Osteoblast (primary cell): ENCODE measurements around the gene NEURL4. TPM values are rescaled to one million over a fixed set of nuclear protein-coding genes. Genes with fewer than 3 reads are reported as not detected.

Experiments
- DNase-seq: peaks from one replicate; pipeline ENCODE4 v3.0.0; 2011; ENCODE audit warnings: low spot score, mixed read lengths; ENCODE audit not compliant: insufficient read length; ENCODE audit errors: missing footprints
- H2AFZ ChIP-seq: 2 replicates; pipeline ENCODE4 v1.6.0; 2011; ENCODE audit warnings: mild to moderate bottlenecking, low read length
- H3K27ac ChIP-seq: 2 replicates; pipeline ENCODE4 v1.5.1; 2011; ENCODE audit warnings: mild to moderate bottlenecking, low read depth, low read length, moderate library complexity
- H3K27me3 ChIP-seq: 2 replicates; pipeline ENCODE4 v1.6.0; 2012; ENCODE audit warnings: mild to moderate bottlenecking, control low read depth, inconsistent platforms, low read length, moderate library complexity; ENCODE audit not compliant: insufficient read depth
- H3K36me3 ChIP-seq: 2 replicates; pipeline ENCODE4 v1.5.1; 2011; ENCODE audit warnings: mild to moderate bottlenecking, low read length, control low read depth, moderate library complexity; ENCODE audit not compliant: insufficient read depth
- H3K4me1 ChIP-seq: 2 replicates; pipeline ENCODE4 v1.5.1; 2011; ENCODE audit warnings: mild to moderate bottlenecking, low read length, control low read depth, moderate library complexity; ENCODE audit not compliant: insufficient read depth
- H3K4me2 ChIP-seq: 2 replicates; pipeline ENCODE4 v1.6.0; 2011; ENCODE audit warnings: mild to moderate bottlenecking, low read length; ENCODE audit not compliant: insufficient read depth
- H3K4me3 ChIP-seq: fragments of 200-600 bp; sonication (generic); 3 replicates; pipeline ENCODE4 v1.5.1; 2012; ENCODE audit warnings: mild to moderate bottlenecking, low read length, inconsistent platforms; ENCODE audit not compliant: insufficient read depth
- H3K79me2 ChIP-seq: 2 replicates; pipeline ENCODE4 v1.6.0; 2012; ENCODE audit warnings: mild to moderate bottlenecking, low read length, control low read depth, inconsistent platforms; ENCODE audit not compliant: insufficient read depth
- H3K9me3 ChIP-seq: 2 replicates; pipeline ENCODE4 v1.5.1; 2011; ENCODE audit warnings: low read depth, low read length, control low read depth
- H4K20me1 ChIP-seq: 2 replicates; pipeline ENCODE4 v1.6.0; 2012; ENCODE audit warnings: mild to moderate bottlenecking, low read length, control low read depth; ENCODE audit not compliant: insufficient read depth
- total RNA-seq: library from RNA; depleted of rRNA; stranded (reverse); fragments of >200 nt; gene quantifications from 2 replicates; pipeline ENCODE4 v1.2.3, GENCODE V29; 2012
- TF ChIP-seq, protein P1 (sequence below): IDR thresholded peaks from 2 replicates; pipeline ENCODE4 v1.5.1; 2011; ENCODE audit warnings: mild to moderate bottlenecking, low read depth, low read length, moderate library complexity; ENCODE audit errors: extremely low read depth

NEURL4 gene
- total RNA-seq, 1 donor = 18.8 TPM

DNA sequence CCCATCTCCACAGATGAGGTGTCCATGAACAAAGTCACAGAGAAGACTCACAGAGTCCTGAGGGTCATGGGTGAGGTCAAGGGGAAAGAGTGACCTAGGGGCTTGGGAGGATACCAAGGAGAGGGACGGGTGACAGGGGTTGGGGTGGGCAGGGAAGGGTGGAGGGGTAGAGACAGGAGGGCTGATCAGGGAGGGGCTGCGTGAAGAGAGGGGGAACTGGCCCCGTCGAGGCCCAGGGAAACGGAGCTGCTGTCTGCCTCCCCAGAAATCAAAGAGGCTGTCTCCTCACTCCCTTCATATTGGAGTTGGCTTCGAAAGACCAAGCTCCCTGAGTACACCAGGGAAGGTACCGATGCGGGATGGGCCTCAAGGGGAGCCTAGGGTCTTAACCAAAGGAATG lies 26.4 kb upstream of the NEURL4 start:
- H3K4me3 ChIP-seq = no peak overlapping the region
- H3K27me3 ChIP-seq = no peaks in the 10 kb centered on the region
- H3K4me1 ChIP-seq = peaks cover 28% of the 10 kb centered on the region
- H3K4me2 ChIP-seq = no peak overlapping the region
- no peaks in the 10 kb centered on the region for H3K9me3 ChIP-seq
- TF ChIP-seq, protein P1, sequence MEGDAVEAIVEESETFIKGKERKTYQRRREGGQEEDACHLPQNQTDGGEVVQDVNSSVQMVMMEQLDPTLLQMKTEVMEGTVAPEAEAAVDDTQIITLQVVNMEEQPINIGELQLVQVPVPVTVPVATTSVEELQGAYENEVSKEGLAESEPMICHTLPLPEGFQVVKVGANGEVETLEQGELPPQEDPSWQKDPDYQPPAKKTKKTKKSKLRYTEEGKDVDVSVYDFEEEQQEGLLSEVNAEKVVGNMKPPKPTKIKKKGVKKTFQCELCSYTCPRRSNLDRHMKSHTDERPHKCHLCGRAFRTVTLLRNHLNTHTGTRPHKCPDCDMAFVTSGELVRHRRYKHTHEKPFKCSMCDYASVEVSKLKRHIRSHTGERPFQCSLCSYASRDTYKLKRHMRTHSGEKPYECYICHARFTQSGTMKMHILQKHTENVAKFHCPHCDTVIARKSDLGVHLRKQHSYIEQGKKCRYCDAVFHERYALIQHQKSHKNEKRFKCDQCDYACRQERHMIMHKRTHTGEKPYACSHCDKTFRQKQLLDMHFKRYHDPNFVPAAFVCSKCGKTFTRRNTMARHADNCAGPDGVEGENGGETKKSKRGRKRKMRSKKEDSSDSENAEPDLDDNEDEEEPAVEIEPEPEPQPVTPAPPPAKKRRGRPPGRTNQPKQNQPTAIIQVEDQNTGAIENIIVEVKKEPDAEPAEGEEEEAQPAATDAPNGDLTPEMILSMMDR = no peak
- H2AFZ ChIP-seq = no peak overlapping the region
- peak; percentile 22 for DNase-seq
- peaks cover 26% of the 10 kb centered on the region for H4K20me1 ChIP-seq
- H3K27ac ChIP-seq = no peak overlapping the region
- no peaks in the 10 kb centered on the region for H3K36me3 ChIP-seq
- peaks cover 39% of the 10 kb centered on the region for H3K79me2 ChIP-seq

DNA sequence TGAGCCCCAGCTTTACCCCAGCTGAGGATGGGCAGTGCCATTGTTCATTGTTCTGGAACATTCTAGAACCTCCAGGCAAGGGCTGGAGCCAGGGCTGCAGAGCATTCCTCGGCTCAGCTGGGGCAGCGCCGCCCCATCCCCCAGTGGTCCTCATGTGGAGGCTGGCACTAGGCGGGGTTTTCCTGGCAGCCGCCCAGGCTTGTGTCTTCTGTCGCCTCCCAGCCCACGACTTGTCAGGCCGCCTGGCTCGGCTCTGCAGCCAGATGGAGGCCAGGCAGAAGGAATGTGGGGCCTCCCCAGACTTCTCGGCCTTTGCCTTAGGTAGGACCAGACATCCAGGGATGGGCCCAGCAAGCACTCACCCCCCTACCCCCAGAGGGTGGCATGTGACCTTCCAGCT lies 25.9 kb upstream of the NEURL4 start, which contains the start of gene TMEM95:
Gene TMEM95, plus strand, starts transcription at position 104 of the 400 bp plus-strand sequence. Its CDS starts 49 bp downstream, at position 153.
- TF ChIP-seq, protein P1 = no peak
- H3K36me3 ChIP-seq = no peaks in the 10 kb centered on the region
- peaks cover 28% of the 10 kb centered on the region for H3K4me1 ChIP-seq
- DNase-seq = peak; percentile 39
- peak within 1 kb of the TSS; percentile 46 for H3K27ac ChIP-seq
- H3K27me3 ChIP-seq = no peaks in the 10 kb centered on the region
- peaks cover 26% of the 10 kb centered on the region for H4K20me1 ChIP-seq
- peak within 1 kb of the TSS; percentile 96 for H3K4me2 ChIP-seq
- peaks cover 39% of the 10 kb centered on the region for H3K79me2 ChIP-seq
- no peaks in the 10 kb centered on the region for H3K9me3 ChIP-seq
- H3K4me3 ChIP-seq = peak within 1 kb of the TSS; percentile 95
- H2AFZ ChIP-seq = no peak within 1 kb of the TSS

DNA sequence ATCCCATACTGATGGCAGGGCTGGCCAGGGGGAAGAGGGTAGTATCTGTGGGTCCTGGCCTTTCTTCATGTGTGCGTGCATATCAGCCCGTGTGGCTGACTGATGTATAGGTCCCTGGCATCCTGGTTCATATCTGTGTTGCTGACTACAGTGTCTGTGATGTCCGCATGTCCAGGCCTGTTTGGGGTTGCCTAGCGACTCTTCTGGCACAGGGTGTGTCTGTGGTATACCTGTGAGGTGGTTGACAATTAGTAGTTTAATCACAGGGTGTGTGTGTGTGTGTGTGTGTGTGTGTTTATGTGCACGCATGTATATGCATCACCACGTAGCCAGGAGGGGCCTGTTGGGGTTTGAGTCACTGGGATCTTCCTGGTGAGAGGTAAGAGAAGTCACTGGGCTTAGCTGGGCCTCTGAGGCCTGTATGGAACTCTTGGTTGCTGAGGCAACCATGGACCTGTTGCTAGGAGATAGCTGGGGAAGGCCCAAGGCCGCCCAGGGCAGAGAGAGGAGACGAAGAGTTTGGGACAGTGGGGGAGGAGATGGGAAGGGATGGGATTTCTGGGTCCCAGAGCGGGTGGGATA lies 25.2 kb upstream of the NEURL4 start:
- TF ChIP-seq, protein P1 = no peak
- Histone ChIP-seq H2AFZ (no peak overlapping the region), H3K27me3 (no peaks in the 10 kb centered on the region), H3K4me2 (peak overlapping the region; percentile 96), H3K27ac (peak overlapping the region; percentile 46), H3K4me3 (peak overlapping the region; percentile 95), H3K9me3 (no peaks in the 10 kb centered on the region), H4K20me1 (peaks cover 26% of the 10 kb centered on the region), H3K4me1 (peaks cover 35% of the 10 kb centered on the region), H3K79me2 (peaks cover 39% of the 10 kb centered on the region), H3K36me3 (no peaks in the 10 kb centered on the region)
- DNase-seq = peak; percentile 89

DNA sequence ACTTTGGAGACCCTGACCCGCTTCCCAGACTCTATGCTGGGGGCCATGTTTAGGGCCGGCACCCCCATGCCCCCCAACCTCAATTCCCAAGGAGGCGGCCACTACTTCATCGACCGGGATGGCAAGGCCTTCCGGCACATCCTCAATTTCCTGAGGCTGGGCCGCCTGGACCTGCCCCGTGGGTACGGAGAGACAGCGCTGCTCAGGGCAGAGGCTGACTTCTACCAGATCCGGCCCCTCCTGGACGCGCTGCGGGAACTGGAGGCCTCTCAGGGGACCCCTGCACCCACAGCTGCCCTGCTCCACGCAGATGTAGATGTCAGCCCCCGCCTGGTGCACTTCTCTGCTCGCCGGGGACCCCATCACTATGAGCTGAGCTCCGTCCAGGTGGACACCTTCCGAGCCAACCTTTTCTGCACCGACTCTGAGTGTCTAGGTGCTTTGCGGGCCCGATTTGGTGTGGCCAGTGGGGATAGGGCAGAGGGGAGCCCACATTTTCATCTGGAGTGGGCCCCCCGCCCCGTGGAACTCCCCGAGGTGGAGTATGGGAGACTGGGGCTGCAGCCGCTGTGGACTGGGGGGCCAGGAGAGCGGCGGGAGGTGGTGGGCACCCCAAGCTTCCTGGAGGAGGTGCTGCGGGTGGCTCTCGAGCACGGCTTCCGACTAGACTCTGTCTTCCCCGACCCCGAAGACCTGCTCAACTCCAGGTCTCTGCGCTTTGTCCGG lies 23.9 kb upstream of the NEURL4 start:
- Histone ChIP-seq H3K4me2 (peak overlapping the region; percentile 96), H3K9me3 (no peaks in the 10 kb centered on the region), H2AFZ (no peak overlapping the region), H3K36me3 (no peaks in the 10 kb centered on the region), H3K4me1 (peaks cover 48% of the 10 kb centered on the region), H4K20me1 (peaks cover 33% of the 10 kb centered on the region), H3K27me3 (no peaks in the 10 kb centered on the region), H3K27ac (no peak overlapping the region), H3K4me3 (peak overlapping the region; percentile 95), H3K79me2 (peaks cover 39% of the 10 kb centered on the region)
- TF ChIP-seq, protein P1 = no peak
- DNase-seq = peak; percentile 60
